Panc1 (cell line): ENCODE measurements around the gene LDHD. TPM values are rescaled to one million over a fixed set of nuclear protein-coding genes. Genes with fewer than 3 reads are reported as not detected.
A peak's percentile ranks its signal among the peaks of the same experiment; 100 is the strongest.

Experiments used
- ATAC-seq: fragments of 200-7000 bp; cut with Tn5 transposase; 2 replicates; pipeline ENCODE4 v1.9.1; 2020; ENCODE audit warnings: mild to moderate bottlenecking, moderate library complexity
- BruUV-seq: library from RNA; stranded (reverse); fragments of 400-500 nt; replicated peaks from 2 replicates; lab custom pipeline; 2021; lab: Mats Ljungman, UMichigan
- CTCF ChIA-PET: fragments of 300-600 bp; sonication (Branson Sonifier 250); formaldehyde crosslinking; loops from one replicate; lab custom pipeline; 2022; ENCODE audit warnings: antibody characterized with exemption; lab: Charles Lee
- POLR2A ChIA-PET: fragments of 300-600 bp; sonication (Branson Sonifier 250); formaldehyde crosslinking; loops from one replicate; lab custom pipeline; 2022; ENCODE audit warnings: antibody characterized with exemption; lab: Charles Lee
- DNase-seq: peaks from one replicate; pipeline ENCODE4 v3.0.0-alpha.2; 2010; ENCODE audit warnings: low read depth, low spot score
- H3K27ac ChIP-seq: 2 replicates; pipeline ENCODE4 v1.5.1; 2011; ENCODE audit warnings: mild to moderate bottlenecking, low read length, inconsistent platforms
- H3K27me3 ChIP-seq: fragments of 200-500 bp; sonication (Bioruptor generic); 2 replicates; pipeline ENCODE4 v1.6.0; 2014; ENCODE audit warnings: low read length, inconsistent platforms; ENCODE audit not compliant: control insufficient read depth, insufficient read depth
- H3K36me3 ChIP-seq: fragments of 200-500 bp; sonication (Bioruptor generic); 2 replicates; pipeline ENCODE4 v1.5.1; 2014; ENCODE audit warnings: inconsistent platforms, mild to moderate bottlenecking, low read length, moderate library complexity; ENCODE audit not compliant: control insufficient read depth, insufficient read depth
- H3K4me1 ChIP-seq: 2 replicates; pipeline ENCODE4 v1.5.1; 2011; ENCODE audit warnings: inconsistent platforms, mild to moderate bottlenecking, low read length, moderate library complexity; ENCODE audit not compliant: control insufficient read depth, insufficient read depth
- H3K4me3 ChIP-seq, 2 experiments: 2 replicates each; pipeline ENCODE4 v1.5.1; 2011 to 2012; ENCODE audit warnings: low read depth in 2 of 2, low read length in 2 of 2, mild to moderate bottlenecking in 2 of 2, inconsistent platforms in 1 of 2, moderate library complexity in 1 of 2
- H3K9me3 ChIP-seq: fragments of 200-500 bp; sonication (Bioruptor generic); 2 replicates; pipeline ENCODE4 v1.5.1; 2014; ENCODE audit warnings: low read depth, mild to moderate bottlenecking, inconsistent platforms, low read length, moderate library complexity; ENCODE audit not compliant: control insufficient read depth, insufficient read depth
- CTCF ChIP-seq: fragments of 450-650 bp; IDR thresholded peaks from 2 replicates; pipeline ENCODE4 v1.5.1; 2017; ENCODE audit warnings: mild to moderate bottlenecking
- POLR2AphosphoS5 ChIP-seq: IDR thresholded peaks from 2 replicates; pipeline ENCODE4 v1.6.1; 2012; ENCODE audit warnings: mild to moderate bottlenecking, low read depth, low read length, moderate library complexity
- REST ChIP-seq, 2 experiments: IDR thresholded peaks; 2 replicates each; pipeline ENCODE4 v1.6.1; 2011 to 2012; ENCODE audit warnings: low read depth in 2 of 2, control low read depth in 1 of 2, low read length in 1 of 2, mild to moderate bottlenecking in 1 of 2, moderate library complexity in 1 of 2; ENCODE audit not compliant: insufficient read depth in 1 of 2
- SIN3A ChIP-seq: IDR thresholded peaks from 2 replicates; pipeline ENCODE4 v1.6.1; 2012; ENCODE audit warnings: low read depth, mild to moderate bottlenecking, low read length, moderate library complexity, borderline replicate concordance; ENCODE audit not compliant: insufficient read depth
- TCF7L2 ChIP-seq: IDR thresholded peaks from 2 replicates; pipeline ENCODE4 v1.6.1; 2011; ENCODE audit warnings: mild to moderate bottlenecking, low read depth, low read length, inconsistent platforms
- in situ Hi-C: cut with HindIII; loops from 2 replicates; pipeline ENCODE4 v1.10.0; 2016; ENCODE audit warnings: low sequenced_read_pairs, low pct_unique_long_range_greater_than_20kb
- intact Hi-C: fragments of 100-400 bp; cut with micrococcal nuclease; formaldehyde crosslinking; loops from one replicate; pipeline ENCODE4 v1.10.0; 2022; ENCODE audit not compliant: unreplicated experiment
- total RNA-seq: library from RNA; stranded (reverse); gene quantifications from one replicate; pipeline ENCODE4 v1.2.1, GENCODE V29; 2021; ENCODE audit not compliant: unreplicated experiment

Gene LDHD
- total RNA-seq, 1 experiment from 2014 or later = 3.1 TPM

GRCh38 chr16:75064403-75065148 is 52.0 kb downstream of the LDHD start:
- ChIA-PET CTCF (interaction anchor here (0.9 kb wide), 1 partner anchor 47 kb away, joined by 3 read pairs; no protein-coding TSS in a partner anchor), POLR2A (interaction anchor here (0.7 kb wide), 1 partner anchor 215 kb away, joined by 4 read pairs; no protein-coding TSS in a partner anchor)
- Histone ChIP-seq H3K4me1 (peaks cover 36% of the 10 kb centered on the region), H3K36me3 (no peaks in the 10 kb centered on the region), H3K9me3 (no peaks in the 10 kb centered on the region), H3K4me3 (no peak overlapping the region), H3K27ac (peak overlapping the region; percentile 51), H3K27me3 (no peaks in the 10 kb centered on the region)
- BruUV-seq = no TSS peak
- ATAC-seq (peak; percentile 29), DNase-seq (no peak)
- intact Hi-C loops = no loop called here
- TF ChIP-seq REST (IDR thresholded peaks at IDR 0.05; ENCODE audit: insufficient read depth in 1 of 2, low read depth in 2 of 2, low read length in 1 of 2) = no peak
- TF ChIP-seq CTCF = no peak
- TF ChIP-seq SIN3A = no peak
- no peak for TF ChIP-seq POLR2AphosphoS5
- TF ChIP-seq TCF7L2 = no peak
- in situ Hi-C loops = no loop called here

- ATAC-seq = no peak
- POLR2A ChIA-PET = no interaction called here
- Histone ChIP-seq H3K9me3 (no peaks in the 10 kb centered on the region), H3K4me3 (no peak overlapping the region), H3K27ac (peak overlapping the region; percentile 65; the same call in 1 of the 2 replicates), H3K27me3 (no peaks in the 10 kb centered on the region), H3K36me3 (no peaks in the 10 kb centered on the region), H3K4me1 (peaks cover 36% of the 10 kb centered on the region)
- no peak for TF ChIP-seq CTCF
- no peak for TF ChIP-seq TCF7L2
- TF ChIP-seq SIN3A = no peak
- TF ChIP-seq POLR2AphosphoS5 = no peak
- no peak for DNase-seq
- in situ Hi-C loops (no loop called here), intact Hi-C loops (no loop called here)
- BruUV-seq = no TSS peak
- CTCF ChIA-PET = interaction anchor here (0.6 kb wide), 1 partner anchor 13 kb away, joined by 3 read pairs; no protein-coding TSS in a partner anchor
Measured at GRCh38 chr16:75063549-75064088, 53.0 kb downstream of the LDHD start.
